GM12891 (cell line): ENCODE results near the gene TSC22D2.

Experiments used
- PAX5 ChIP-seq: IDR thresholded peaks from 2 replicates; pipeline ENCODE4 v1.6.1; 2011; ENCODE audit warnings: low read length, moderate library complexity, mild to moderate bottlenecking; ENCODE audit not compliant: insufficient read depth, severe bottlenecking
- POLR2A ChIP-seq: IDR thresholded peaks from 2 replicates; pipeline ENCODE4 v1.6.1; 2011; ENCODE audit warnings: low read depth, low read length, control low read depth
- POLR2AphosphoS5 ChIP-seq: IDR thresholded peaks from 2 replicates; pipeline ENCODE4 v1.6.1; 2011; ENCODE audit warnings: low read depth, low read length, control low read depth
- POU2F2 ChIP-seq: IDR thresholded peaks from 2 replicates; pipeline ENCODE4 v1.6.1; 2011; ENCODE audit warnings: low read depth, mild to moderate bottlenecking, control low read depth, low read length, moderate library complexity
- SPI1 ChIP-seq: IDR thresholded peaks from 2 replicates; pipeline ENCODE4 v1.6.1; 2011; ENCODE audit warnings: low read depth, low read length, control low read depth
- TAF1 ChIP-seq: IDR thresholded peaks from 2 replicates; pipeline ENCODE4 v1.6.1; 2011; ENCODE audit warnings: low read depth, low read length, control low read depth

DNA sequence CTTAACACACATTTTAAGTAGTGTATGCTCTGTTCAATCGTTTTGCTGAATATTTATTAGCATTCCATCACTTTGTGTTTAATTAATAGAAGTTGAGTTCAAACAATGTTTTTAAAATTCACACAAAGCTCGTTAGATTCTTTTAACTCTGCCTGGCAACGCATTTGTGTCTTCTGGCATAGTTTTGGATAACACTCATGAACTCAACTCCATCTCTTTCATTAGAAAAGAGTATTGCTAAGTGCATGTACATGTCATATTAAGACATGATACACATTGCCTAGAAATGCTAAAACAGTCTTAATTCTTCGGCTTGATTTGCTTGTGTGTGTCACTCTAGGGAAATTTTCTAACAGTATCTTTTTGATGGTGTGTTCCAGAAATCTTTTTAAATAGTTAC is 15.7 kb downstream of the TSC22D2 start:
- no peak for TF ChIP-seq TAF1
- TF ChIP-seq POLR2A: no peak
- TF ChIP-seq POLR2AphosphoS5: no peak
- TF ChIP-seq SPI1: no peak
- TF ChIP-seq PAX5: no peak
- no peak for TF ChIP-seq POU2F2
